ENCODE measurements around the gene DRGX. TPM values are rescaled to one million over a fixed set of nuclear protein-coding genes. Genes with fewer than 3 reads are reported as not detected.

The DRGX gene
- total RNA-seq, 4 donors from 2014 or later, result not detected

GRCh38 chr10:49398986-49399385 is 3.1 kb upstream of the DRGX start:
- TF ChIP-seq POLR2A (IDR thresholded peaks at IDR 0.05; ENCODE audit: low read depth) (no peak), POLR2AphosphoS5 (IDR thresholded peaks at IDR 0.05) (no peak), CTCF (IDR thresholded peaks at IDR 0.05) (no peak), EP300 (IDR thresholded peaks at IDR 0.05) (no peak)
- H3K4me1 ChIP-seq, result peaks cover 28 to 42% (median 36%) of the 10 kb centered on the region in 4 donors
- H3K4me3 ChIP-seq, result no peak overlapping the region
- H3K36me3 ChIP-seq, result no peaks in the 10 kb centered on the region
- no peaks in the 10 kb centered on the region for H3K9me3 ChIP-seq
- intact Hi-C loops (cut with DNase I), result no loop called here
- no peak overlapping the region for H3K27ac ChIP-seq (replicated peaks in 1 of 4)
- 9% methylated on average over 9 of the region's 9 CpGs for WGBS
- no peak for DNase-seq (ENCODE audit: extremely low spot score)
- H3K27me3 ChIP-seq, result peaks cover 3 to 97% (median 52%) of the 10 kb centered on the region in 4 donors

- H3K9me3 ChIP-seq, result no peaks in the 10 kb centered on the region
- DNase-seq (ENCODE audit: extremely low spot score), result no peak
- no peaks in the 10 kb centered on the region for H3K36me3 ChIP-seq
- H3K27me3 ChIP-seq, result peaks cover 3 to 97% (median 58%) of the 10 kb centered on the region in 4 donors
- peak overlapping the region; percentile 13 to 41 (median 35) for H3K4me3 ChIP-seq
- H3K4me1 ChIP-seq, result peaks cover 28 to 42% (median 36%) of the 10 kb centered on the region in 4 donors
- intact Hi-C loops (cut with DNase I), result no loop called here
- no peak overlapping the region for H3K27ac ChIP-seq (replicated peaks in 1 of 4)
- WGBS, result 2% methylated on average over 36 of the region's 72 CpGs
- TF ChIP-seq POLR2AphosphoS5 (IDR thresholded peaks at IDR 0.05) (no peak), POLR2A (IDR thresholded peaks at IDR 0.05; ENCODE audit: low read depth) (no peak)
Measured at GRCh38 chr10:49398000-49398861, 2.3 kb upstream of the DRGX start.

GRCh38 chr10:49397036-49397999 is 1.4 kb upstream of the DRGX start:
- intact Hi-C loops (cut with DNase I), result no loop called here
- Histone ChIP-seq H3K4me3 (peak overlapping the region in 2 of 4 donors; percentile 33 to 37), H3K27me3 (peaks cover 3 to 98% (median 60%) of the 10 kb centered on the region in 4 donors), H3K9me3 (no peaks in the 10 kb centered on the region), H3K36me3 (no peaks in the 10 kb centered on the region), H3K4me1 (peaks cover 28 to 42% (median 36%) of the 10 kb centered on the region in 4 donors), H3K27ac (replicated peaks in 1 of 4) (no peak overlapping the region)
- 2% methylated on average over 25 of the region's 61 CpGs for WGBS
- TF ChIP-seq EP300 (IDR thresholded peaks at IDR 0.05) (no peak), POLR2AphosphoS5 (IDR thresholded peaks at IDR 0.05) (no peak), POLR2A (IDR thresholded peaks at IDR 0.05; ENCODE audit: low read depth) (no peak), CTCF (IDR thresholded peaks at IDR 0.05) (no peak)
- DNase-seq (ENCODE audit: extremely low spot score), result no peak

- Histone ChIP-seq H3K4me1 (peaks cover 28 to 42% (median 36%) of the 10 kb centered on the region in 4 donors), H3K4me3 (no peak overlapping the region), H3K27me3 (peaks cover 3 to 98% (median 60%) of the 10 kb centered on the region in 4 donors), H3K9me3 (no peaks in the 10 kb centered on the region), H3K36me3 (no peaks in the 10 kb centered on the region), H3K27ac (replicated peaks in 1 of 4) (no peak overlapping the region)
- DNase-seq (ENCODE audit: extremely low spot score), result no peak
- no peak for TF ChIP-seq POLR2A (IDR thresholded peaks at IDR 0.05; ENCODE audit: low read depth)
- no peak for TF ChIP-seq POLR2AphosphoS5 (IDR thresholded peaks at IDR 0.05)
- TF ChIP-seq CTCF (IDR thresholded peaks at IDR 0.05), result no peak
- no peak for TF ChIP-seq EP300 (IDR thresholded peaks at IDR 0.05)
- intact Hi-C loops (cut with DNase I), result no loop called here
- WGBS, result 15% methylated on average over 8 of the region's 8 CpGs
Measured at GRCh38 chr10:49396666-49396999, 744 bp upstream of the DRGX start.

All from esophagus muscularis mucosa (tissue), 4 donors.